ENCODE measurements around the gene TAS2R30.

GRCh38 chr12:11150832-11151231 is 16.4 kb upstream of the TAS2R30 start:
- TF ChIP-seq GATA3 (IDR thresholded peaks at IDR 0.05; ENCODE audit: low read depth, low read length) (no peak), GATA2 (IDR thresholded peaks at IDR 0.05; ENCODE audit: low read depth, low read length) (no peak)
